OCI-M2 (cell line): Measurements from ENCODE around the gene SPATA31A6.
"Not testable (repeated sequence)": the region's sequence is repeated elsewhere in the genome, so short reads cannot be mapped to it uniquely, and the experiment has no call there.

Experiments
- DNase-seq: peaks from one replicate; lab custom pipeline; 2025; ENCODE audit not compliant: unreplicated experiment; lab: John Stamatoyannopoulos, UW

Gene SPATA31A6

DNA sequence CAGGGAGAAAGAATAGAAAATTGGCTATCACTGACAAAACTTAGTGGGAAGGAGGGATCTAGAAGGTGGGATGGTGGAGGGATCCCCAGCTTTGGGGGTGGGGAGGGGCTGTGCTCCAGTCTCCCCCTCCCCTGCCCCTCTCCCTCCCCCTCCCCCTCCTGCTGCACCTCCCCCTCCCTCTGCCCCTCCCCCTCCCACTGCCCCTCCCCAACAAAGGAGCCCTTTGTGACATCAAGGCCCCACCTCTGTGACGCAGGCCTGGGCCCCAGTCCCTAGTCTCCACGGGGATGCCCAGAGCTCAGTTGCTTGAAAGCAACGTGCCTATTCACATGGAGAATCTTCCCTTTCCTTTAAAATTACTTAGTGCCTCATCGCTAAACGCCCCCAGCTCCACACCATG is at the start of gene SPATA31A6:
SPATA31A6 (plus strand) TSS at position 301 of the 400 bp plus-strand sequence; CDS start at position 330, 29 bp downstream.
- DNase-seq: not testable (repeated sequence)

DNA sequence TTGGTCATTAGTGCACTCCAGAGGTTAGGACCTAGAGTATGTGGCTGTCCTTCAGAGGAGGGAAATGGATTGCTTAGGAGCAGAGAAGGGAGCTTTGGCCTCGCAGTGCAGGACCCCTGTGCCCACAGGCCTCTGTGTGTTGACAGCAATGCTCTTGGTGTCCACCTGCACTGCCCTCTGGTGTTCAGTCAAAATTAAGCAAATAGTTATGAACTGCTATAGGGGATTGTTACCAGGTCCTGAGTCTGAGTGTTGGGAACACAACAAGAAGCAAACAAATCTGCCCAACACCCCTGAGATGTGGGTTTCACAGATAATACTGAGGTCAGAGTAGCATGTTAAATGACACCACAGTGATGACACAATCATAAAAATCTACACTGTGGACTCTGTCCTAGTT is 23.2 kb upstream of the SPATA31A6 start:
- DNase-seq: not testable (repeated sequence)

DNA sequence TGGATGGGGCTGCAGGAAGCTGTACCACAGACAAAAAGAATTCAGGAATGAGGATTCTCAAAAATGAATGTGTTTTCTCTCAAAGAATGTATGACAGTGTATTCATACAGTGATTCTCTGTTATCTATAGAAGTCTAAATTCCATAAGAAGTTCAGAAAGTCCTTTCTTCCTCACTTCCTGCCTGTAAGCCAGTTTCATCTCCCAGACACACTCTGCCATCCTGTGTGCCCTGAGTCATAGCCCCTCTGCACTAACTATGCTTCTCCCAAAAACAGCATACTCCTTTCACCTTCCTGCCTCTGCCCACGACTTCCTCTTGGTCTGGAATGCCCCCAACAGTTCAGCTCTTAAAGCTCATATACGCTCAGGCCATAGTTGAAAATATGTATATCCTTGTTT is 36.4 kb downstream of the SPATA31A6 start:
- DNase-seq: not testable (repeated sequence)

DNA sequence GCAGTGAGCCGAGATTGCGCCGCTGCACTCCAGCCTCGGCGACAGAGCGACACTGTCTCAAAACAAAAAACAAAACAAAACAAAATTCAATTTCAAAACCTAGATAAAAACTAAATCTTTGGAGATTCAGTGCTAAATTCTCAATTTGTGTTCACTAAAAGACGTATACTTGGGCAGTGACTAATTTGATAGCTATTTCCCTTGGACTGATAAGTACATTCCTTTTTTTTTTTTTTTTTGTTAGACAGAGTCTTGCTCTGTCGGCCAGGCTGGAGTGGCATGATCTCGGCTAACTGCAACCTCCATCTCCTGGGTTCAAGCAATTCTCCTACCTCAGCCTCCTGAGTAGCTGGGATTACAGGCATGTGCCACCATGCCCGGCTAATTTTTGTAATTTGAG is 39.8 kb downstream of the SPATA31A6 start:
- not testable (repeated sequence) for DNase-seq

DNA sequence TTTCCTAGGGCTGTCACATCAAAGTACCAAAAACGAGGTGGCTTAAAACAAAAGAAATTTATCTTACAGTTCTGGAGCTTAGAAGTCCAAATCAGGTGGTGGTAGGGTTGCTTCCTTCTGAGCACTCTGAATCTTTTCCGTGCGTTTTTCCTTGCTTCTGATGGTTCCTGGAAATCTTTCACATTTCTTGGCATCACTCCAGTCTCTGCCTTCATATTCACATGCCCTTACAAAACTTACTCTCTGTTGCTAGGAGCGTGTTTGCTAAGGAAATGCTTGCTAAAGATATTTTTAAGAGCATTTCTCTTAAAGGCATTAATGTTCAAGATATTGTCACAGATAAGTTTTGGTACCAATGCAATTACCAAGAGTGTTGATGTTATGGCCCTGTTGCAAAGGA is 49.6 kb downstream of the SPATA31A6 start:
- not testable (repeated sequence) for DNase-seq

DNA sequence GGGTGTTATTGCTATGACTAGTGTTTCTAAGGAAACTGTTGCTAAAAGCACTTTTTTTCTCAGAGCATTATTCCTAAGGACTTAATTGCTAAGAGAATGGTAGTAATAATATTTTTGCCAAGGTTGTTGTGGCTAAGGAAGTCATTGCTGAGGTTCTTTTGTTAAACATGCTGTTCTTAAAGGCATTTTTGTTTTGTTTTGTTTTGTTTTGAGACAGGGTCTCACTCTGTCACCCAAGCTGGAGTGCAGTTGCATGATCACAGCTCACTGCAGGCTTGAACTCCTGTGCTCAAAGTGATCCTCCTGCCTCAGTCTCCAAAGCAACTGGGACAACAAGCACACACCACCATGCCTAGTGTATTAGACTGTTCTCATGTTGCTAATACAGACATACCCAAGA is 51.2 kb downstream of the SPATA31A6 start:
- DNase-seq: not testable (repeated sequence)

DNA sequence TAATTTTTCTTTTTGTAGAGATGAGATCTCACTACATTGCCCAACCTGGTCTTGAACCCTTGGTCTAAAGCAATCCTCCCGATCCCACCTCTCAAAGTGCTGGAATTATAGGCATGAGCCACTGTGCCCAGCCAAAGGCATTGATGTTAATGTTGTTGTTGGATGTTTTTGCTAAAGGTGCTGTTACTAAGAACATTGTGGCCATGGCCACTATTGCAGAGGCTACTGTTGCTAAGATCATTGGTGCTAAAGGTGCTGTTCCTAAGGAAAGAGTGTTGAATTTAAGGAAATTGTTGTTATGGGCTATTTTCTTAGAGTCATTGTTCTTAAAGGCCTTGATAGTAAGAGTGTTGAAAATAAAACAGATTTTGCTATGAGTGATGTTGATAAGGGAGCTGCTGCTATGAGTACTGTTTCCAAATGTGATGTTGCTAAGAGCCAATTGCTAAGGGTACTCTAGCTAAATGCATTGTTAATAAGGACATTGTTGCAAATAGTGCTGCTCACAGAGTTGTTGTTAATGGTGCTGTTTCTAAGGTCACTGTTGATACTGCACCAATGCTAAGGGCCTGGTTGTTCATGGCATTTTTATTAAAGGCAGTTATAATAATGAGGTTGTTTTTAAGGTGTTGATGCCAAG is 52.0 kb downstream of the SPATA31A6 start:
- not testable (repeated sequence) for DNase-seq

DNA sequence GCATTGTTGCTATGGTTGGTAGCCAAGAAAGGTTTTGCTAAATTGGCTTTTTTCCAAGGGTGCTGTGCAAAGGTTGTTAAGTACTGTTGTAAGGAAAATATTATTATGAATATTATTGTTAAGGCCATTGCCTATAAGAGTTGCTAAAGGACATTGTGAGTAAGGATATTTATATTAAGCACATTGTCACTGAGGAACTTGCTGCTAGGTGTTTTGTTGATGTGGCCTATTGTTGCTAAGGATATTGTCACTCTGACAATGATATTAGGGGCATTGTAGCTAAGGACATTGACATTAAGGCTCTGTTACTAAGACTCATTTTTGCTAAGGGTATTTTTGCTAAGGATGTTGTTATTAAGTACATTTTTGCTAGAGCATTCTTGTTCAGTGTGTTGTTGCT is 52.6 kb downstream of the SPATA31A6 start:
- not testable (repeated sequence) for DNase-seq

DNA sequence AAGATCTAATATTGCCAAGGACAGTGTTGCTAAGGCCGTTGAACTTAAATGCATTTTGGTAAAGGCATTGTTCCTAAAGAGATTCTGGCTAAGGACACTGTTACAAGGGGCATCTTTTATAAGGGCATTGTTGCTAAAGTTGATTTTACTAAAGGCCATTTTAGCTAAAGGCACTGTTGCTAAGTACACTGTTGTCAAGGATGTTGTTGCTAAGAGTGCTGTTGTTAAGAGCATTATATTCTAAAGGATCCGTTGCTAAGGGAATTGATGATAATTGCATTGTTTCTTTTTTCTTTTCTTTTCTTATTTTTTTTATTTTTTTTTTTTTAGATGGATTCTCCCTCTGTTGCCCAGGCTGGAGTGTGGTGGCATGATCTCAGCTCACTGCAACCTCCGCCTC is 53.9 kb downstream of the SPATA31A6 start:
- not testable (repeated sequence) for DNase-seq

DNA sequence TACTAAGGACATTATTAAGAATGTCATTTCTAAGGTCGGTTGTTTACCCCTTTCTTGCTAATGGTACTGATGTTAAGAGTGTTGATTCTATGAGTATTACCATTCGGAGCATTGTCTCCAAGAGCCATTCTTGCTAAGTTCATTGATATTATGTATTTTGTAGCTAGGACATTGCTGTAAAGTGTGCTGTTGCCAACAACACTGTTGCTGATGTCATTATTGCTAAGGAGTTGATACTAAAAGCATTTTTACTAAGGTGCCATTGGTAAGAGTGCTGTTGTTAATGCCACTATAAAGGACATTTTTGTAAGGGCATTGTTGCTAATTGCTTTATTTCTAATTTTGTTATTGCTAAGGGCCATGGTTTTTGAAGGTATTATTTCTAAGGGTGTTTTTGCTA is 55.4 kb downstream of the SPATA31A6 start:
- DNase-seq: not testable (repeated sequence)
